C4-2B (cell line): ENCODE results near the gene MYO1E.

Source experiments
- CTCF ChIP-seq: fragments of 450-650 bp; conservative IDR thresholded peaks from 2 replicates; pipeline ENCODE4 v1.5.1; 2017; ENCODE audit warnings: mild to moderate bottlenecking
- ZFX ChIP-seq: fragments of 450-650 bp; IDR thresholded peaks from 2 replicates; pipeline ENCODE4 v1.6.1; 2017

DNA sequence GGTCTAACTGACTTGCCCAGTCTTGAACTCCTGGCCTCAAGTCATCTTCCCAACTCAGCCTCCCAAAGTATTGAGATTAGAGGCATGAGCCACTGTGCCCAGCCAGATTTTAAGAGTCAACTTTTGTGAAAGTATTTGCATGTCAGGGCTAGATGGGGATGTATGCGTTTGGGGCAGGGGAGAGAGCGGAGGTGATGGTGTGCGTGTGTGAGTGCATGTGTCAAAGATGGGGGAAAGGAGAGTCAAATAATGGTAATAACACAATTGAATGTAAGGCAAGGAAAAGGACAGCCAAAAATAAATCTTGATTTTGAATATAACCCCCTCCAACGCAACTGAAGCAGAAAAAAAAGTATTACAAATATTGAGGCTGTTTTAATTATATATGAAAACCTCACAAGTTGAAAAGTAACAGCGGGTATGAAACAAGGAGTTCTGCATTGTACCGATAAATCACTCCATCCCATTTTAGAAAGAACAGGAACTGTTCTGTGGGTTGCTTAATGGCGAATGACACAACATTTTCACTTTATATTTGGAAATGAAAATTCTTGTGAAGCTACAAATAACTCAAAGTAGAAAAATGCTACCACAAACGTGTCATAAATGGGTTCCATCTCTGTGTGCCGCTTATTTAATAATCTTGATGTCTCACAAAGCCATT is 195.9 kb downstream of the MYO1E start:
- TF ChIP-seq CTCF (no peak), ZFX (no peak)
